HG03575 (cell line): ENCODE results near the gene EPHB2.

Experiments used
- ATAC-seq: cut with Tn5 transposase; IDR thresholded peaks from one replicate; pipeline ENCODE4 v1.9.1; 2021; ENCODE audit not compliant: unreplicated experiment, insufficient number of reproducible peaks, low FRiP score; ENCODE audit errors: extremely low read depth

Gene EPHB2

GRCh38 chr1:22712502-22713271 lies 2.0 kb downstream of the EPHB2 start:
- ATAC-seq, result no peak

- no peak for ATAC-seq
Observed at GRCh38 chr1:22714455-22714854, 3.8 kb downstream of the EPHB2 start.

DNA sequence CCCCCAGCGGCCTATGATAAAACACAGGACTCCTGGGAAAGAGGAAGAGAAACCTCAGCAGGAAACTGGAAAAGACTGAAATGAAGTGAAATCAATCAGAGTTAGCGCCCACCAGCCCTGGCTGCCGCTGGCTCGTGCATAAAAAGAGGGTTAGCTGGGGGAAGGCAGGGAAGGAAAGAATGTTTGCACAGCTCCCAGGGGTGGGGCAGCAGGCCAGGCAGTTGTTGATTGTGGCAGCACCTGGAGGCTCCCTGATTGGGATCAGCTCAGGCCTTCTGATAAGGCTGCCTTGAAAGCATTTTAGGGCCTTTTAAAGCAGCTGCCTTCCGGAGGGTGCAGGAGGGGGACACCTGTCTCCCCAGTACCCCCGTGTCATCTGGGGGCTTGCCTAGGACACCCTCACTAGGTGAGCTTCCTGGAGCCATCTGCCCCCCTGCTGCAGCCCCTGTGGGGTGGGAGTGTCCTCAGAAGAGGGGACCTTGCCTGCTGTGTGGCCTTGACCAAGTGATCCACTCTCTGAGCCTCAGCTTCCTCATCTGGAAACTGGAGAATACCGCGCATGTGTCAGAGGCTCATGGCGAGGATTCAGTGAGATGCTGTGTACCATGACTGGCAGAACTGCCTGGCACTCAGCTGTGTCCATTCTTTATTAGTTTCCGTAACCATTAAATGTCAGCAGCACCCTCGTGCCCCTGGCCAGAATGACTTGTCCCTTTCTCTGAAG lies 6.6 kb downstream of the EPHB2 start:
- ATAC-seq, result no peak

- ATAC-seq, result no peak
Observed at GRCh38 chr1:22721122-22721873, 10.7 kb downstream of the EPHB2 start.

GRCh38 chr1:22722901-22723550 lies 12.4 kb downstream of the EPHB2 start:
- no peak for ATAC-seq

DNA sequence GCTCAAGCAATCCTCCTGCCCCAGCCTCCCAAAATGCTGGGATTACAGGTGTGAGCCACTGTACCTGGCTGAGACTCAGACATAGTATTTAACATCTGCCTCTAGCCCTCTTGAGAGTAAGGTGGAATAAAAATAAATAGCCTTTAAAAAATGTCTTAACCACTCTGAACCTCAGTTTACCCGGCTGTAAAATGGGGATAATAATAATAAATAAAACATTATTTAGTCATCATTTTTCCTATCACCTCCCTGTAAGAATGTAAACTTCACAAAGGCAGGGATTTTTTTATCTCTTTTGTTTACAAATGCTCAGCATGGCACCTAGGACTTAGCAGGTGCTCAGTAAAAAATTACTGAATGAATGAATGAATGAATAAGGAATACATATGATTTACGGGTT lies 17.2 kb downstream of the EPHB2 start:
- no peak for ATAC-seq

DNA sequence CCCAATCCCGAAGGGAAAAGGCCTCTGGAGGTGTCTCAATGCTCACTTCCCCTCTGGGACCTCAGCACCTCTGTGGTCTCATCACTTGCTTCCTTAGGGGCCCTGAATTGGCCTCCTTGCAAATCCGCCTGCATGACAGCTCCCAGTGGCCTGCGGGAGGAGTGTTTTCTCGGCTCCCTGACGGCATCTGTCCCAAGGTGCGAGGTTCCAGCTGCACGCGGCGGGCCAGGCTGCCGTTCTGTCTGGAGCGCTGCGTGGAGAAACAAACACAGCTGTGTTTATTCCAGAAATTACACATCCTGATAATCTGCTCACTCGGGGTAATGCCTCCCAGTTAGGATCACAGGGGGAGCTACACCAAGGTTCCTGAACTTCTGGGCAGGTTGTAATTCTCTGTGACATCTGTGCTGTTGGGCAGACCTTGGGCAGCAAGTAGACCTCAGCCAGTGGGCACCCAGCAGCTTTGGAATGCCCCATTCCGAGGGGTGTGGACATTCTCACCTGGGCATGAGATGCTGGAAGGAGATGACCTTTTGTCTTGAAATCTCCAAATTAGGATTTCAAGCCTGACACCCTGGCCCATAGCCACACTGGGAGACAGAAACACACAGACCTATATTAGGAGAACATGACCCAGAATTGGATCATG lies 18.2 kb downstream of the EPHB2 start:
- no peak for ATAC-seq

DNA sequence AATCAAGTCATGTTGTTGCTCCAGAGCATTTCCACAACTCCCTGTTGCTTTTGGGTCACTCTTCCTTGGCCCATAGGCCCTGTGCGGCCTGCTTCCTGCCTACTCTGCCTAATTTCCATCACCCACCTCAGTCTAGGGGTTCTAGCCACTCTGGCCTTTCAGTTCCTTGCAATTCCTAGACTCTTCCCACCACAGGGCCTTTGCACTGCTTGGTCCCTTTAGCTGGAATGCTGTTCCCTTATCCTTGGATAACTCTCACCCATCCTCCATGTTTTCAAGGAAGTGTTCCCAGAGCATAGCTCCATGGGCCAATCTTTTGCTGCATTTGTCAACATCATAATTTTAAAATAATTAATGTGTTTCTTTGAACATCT lies 18.7 kb downstream of the EPHB2 start:
- ATAC-seq, result no peak

- no peak for ATAC-seq
Observed at GRCh38 chr1:22729912-22730311, 19.3 kb downstream of the EPHB2 start.

GRCh38 chr1:22731924-22732720 lies 21.5 kb downstream of the EPHB2 start:
- ATAC-seq, result no peak

DNA sequence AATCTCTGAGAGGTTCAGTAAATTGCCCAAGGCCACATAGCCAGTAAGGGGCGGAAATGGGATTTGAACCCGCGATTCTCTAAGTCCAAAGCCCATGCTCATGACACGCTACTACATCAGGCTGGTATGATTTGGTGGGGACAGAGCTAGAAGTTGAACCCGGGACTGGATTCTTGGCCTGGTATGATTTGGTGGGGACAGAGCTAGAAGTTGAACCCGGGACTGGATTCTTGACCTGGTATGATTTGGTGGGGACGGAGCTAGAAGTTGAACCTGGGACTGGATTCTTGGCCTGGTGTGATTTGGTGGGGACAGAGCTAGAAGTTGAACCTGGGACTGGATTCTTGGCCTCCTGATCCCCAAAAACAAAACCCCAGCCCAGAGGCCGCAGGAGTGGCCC lies 23.0 kb downstream of the EPHB2 start:
- no peak for ATAC-seq

DNA sequence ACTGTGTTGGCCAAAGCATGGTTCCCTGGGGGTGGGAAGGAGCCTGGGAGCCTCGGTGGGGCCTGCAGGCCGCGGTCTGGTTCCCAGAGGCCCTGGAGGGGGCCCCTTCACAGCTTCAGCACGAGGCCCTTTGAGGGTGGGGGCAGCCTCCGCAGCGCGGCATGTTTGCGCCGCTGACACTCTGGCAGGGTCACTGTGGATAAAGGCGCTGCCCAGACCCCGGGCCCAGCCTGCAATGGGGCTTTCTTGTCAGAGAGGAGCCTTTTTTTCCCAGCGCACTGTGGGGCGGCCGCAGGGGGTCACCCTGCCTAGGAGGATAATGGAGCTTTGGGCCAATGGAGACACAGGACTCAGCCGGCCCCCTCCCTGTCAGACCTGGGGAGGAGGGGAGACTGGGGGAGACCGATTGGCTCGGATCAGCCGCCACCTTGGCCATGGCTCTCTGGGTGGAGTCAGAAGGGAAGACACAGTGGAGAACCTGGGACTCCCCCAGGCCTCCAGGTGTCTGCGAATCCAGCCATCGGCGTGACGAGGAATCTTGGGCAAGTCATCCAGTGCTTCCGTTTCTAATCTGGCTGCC lies 26.0 kb downstream of the EPHB2 start:
- no peak for ATAC-seq

GRCh38 chr1:22737374-22738068 lies 26.9 kb downstream of the EPHB2 start:
- ATAC-seq, result no peak

- ATAC-seq, result no peak
Observed at GRCh38 chr1:22738069-22738435, 27.4 kb downstream of the EPHB2 start.

DNA sequence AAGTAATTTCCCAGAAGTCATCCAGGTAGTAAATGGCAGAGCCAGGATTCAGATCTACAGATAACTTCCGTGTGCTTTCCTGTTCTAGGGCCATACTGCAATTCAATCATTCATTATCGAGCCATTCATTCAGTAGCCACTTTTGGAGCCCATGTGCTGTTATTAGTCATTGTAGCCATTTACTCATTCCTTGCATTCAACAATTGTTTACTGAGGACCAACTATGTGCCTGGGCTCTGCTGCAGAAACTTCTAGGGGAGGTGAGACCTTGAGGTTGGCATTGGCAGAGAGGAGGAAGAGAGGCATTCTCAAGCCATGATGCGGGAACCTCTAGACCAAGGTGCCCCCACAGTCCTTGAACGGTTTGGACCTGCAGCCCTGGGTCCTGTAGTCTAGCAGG lies 27.9 kb downstream of the EPHB2 start:
- no peak for ATAC-seq

- no peak for ATAC-seq
Observed at GRCh38 chr1:22739648-22740385, 29.2 kb downstream of the EPHB2 start.

- no peak for ATAC-seq
Observed at GRCh38 chr1:22741118-22741517, 30.5 kb downstream of the EPHB2 start.
